ENCODE data around the gene ERBIN.

DNA sequence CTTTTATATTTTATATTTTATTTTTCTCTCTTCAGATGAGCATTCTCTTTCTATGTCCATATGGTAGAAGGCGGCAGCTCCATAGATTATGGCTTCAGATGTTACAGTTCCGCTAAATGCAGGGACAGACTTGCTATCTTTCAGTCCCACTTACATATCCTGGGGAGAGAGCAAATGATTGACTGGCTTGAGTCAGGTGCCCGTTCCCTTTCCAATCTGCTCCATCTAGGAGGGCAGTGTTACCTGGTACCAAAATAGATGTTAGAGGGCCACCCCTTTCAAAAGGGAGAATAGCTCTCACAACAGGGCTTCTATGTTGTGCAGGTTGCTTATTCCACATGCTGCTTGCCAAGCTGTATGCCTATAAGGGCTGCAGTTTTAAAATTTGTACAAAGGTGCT, 45.3 kb downstream of the ERBIN start:
- TF ChIP-seq, protein P1, sequence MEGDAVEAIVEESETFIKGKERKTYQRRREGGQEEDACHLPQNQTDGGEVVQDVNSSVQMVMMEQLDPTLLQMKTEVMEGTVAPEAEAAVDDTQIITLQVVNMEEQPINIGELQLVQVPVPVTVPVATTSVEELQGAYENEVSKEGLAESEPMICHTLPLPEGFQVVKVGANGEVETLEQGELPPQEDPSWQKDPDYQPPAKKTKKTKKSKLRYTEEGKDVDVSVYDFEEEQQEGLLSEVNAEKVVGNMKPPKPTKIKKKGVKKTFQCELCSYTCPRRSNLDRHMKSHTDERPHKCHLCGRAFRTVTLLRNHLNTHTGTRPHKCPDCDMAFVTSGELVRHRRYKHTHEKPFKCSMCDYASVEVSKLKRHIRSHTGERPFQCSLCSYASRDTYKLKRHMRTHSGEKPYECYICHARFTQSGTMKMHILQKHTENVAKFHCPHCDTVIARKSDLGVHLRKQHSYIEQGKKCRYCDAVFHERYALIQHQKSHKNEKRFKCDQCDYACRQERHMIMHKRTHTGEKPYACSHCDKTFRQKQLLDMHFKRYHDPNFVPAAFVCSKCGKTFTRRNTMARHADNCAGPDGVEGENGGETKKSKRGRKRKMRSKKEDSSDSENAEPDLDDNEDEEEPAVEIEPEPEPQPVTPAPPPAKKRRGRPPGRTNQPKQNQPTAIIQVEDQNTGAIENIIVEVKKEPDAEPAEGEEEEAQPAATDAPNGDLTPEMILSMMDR (conservative IDR thresholded peaks at IDR 0.05 in 1 of 2, IDR thresholded peaks at IDR 0.05 in 1 of 2; ENCODE audit: low read depth in 1 of 2, low read length in 2 of 2), result no peak
- no peak for TF ChIP-seq EZH2 (IDR thresholded peaks at IDR 0.05; ENCODE audit: low read length, missing control alignments)

Measured in fibroblast of lung (primary cell).